GM18858 (cell line): ENCODE data around the gene UNC80.

Source experiments
- ATAC-seq: cut with Tn5 transposase; IDR thresholded peaks from one replicate; pipeline ENCODE4 v1.9.1; 2021; ENCODE audit not compliant: unreplicated experiment

Gene UNC80

DNA sequence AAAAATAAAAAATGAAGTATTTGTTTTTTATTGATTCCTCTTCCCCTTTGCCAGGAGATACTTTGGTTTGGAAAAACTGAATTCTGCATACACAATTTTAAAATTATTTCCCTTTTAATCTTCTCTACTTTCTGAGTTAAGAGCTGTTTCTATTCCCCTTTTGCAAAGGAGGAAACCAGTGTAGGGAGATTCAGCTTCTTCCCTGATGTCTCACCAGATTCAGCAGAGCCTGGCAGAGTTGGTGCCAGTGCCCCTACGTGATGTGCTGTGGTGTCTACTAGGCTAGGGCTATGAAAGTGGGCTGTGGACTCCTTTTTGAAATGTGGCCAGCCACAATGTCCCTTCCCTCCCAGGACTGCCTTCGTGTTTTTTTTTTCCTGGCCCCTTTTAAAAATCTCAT lies 233.2 kb downstream of the UNC80 start:
- ATAC-seq = no peak

DNA sequence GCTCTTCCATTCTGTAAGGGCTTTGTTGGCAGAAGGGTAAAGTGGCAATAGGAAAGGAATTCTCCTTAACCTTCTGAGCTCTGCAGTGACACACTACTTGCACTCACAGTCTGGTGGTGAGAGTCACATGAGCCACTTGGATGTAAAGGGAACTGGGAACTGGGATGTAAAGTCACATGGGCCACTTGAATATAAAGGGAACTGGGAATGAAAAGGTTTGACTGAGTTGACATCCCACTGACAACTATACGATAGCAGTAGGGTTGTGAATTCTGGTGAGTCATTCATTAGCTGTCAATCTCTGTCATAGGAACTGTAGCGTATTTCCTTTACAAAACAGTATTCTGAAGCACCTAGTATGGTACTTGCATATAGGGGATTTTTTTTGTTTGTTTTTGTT lies 236.3 kb downstream of the UNC80 start:
- no peak for ATAC-seq

DNA sequence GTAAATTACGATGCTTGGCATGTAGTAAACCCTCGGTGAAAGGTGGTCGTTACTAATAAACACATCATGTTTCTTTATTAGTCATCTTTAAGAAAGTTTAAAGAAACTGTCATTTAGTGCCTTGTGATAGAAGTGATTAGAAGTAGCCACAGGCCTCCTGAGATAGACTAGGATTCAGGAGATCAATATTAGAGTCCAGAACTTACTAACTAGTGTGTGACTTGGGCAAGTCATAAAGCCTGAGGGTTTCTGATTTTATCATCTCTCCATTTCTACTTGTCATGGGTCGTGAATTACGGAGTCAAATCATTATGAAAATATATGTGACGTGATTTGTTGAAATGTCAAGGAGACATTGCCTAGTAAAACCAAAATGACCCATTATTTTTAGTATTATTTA lies 237.5 kb downstream of the UNC80 start:
- no peak for ATAC-seq

DNA sequence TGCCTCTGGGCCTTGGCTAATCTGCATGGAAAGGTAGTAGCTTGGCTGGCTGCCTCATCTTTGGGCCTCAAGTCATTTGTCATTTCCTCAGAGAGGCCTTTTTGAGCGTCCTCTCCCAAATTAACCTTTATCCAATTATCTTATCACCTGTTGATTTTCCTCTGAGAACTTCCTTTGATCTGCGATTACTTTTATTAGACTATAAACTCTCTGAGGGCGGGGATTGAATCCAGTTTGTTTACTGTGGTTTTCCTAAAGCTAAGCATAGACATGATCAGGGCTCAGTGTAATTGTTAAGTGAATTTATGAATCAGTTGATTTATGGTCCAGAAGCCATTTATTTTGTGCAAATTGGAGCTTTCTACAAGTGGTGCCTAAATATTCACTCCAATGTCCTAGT lies 238.3 kb downstream of the UNC80 start:
- ATAC-seq = no peak

DNA sequence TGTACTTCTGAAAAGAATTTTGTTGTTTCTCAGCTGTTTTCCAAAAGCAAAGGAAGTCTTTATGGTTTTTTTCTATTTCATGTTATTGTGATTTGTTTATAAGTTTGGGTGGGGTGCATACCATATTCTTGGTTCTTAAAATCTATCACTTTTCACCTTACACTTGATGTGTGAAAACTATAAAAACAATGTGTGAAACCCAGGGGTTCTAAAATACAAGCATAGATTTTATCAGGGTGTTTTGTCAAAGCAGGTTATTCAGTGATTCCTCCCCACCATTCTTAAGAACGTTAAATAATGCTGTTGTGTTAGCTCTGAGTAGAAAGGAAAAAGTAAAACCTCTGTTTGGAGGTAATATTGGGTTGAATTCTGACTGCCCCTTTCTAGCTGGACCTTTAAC lies 248.5 kb downstream of the UNC80 start:
- no peak for ATAC-seq

DNA sequence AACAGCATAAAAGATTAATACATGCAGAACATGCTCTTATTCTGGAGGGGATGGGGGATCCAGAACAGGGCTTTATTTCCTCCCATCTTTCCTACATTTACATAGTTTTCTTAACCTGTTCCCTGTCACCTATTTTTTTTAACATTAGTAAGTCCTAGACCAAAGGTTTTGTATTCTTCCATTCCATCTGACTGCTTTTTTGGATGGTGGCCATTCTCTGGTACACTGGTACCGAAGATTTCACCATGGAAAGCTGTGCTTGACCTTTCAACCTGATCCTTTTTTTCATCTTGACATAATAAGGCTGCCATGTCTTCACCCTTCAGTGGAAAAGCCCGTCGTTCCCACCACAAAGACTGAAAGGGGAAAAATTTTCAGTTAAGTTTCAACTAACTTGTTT lies 251.2 kb downstream of the UNC80 start:
- ATAC-seq = no peak

DNA sequence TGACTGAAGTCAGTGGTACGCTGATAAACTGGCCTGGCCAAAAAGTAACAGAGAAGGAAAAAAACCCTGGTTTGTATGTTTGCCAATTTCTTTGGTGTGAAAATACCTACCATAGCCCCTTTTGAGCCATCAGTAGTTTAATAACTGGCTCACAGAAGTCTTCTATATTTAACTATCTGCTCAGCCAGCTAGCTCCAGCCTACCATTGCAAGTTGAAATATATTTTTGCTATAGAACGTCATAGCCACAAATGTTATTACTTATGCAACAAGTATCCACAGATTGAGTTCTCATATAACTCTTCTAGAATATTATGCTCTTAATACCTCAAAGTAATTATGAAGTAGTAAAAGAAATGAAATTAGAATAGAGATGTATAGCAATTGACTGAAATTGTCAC lies 256.0 kb downstream of the UNC80 start:
- ATAC-seq = no peak

DNA sequence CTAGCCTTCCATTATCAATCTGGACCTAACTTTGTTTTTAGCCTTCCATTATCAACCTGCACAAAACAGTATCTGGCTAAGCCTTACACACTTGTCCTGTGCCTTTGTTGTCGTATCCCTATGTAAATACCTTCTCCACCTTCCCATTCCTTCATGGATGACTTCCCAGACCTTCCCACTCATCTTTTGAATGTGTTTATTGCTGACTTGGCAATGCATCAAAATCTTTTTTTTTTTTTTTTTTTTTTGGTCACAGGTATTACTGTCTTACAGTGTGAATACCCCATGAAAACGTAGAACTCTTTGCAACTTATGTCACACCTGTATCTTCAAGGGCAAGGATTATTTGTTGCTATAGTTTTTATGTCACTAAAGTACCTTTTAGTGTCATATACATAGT lies 256.5 kb downstream of the UNC80 start:
- ATAC-seq = no peak

DNA sequence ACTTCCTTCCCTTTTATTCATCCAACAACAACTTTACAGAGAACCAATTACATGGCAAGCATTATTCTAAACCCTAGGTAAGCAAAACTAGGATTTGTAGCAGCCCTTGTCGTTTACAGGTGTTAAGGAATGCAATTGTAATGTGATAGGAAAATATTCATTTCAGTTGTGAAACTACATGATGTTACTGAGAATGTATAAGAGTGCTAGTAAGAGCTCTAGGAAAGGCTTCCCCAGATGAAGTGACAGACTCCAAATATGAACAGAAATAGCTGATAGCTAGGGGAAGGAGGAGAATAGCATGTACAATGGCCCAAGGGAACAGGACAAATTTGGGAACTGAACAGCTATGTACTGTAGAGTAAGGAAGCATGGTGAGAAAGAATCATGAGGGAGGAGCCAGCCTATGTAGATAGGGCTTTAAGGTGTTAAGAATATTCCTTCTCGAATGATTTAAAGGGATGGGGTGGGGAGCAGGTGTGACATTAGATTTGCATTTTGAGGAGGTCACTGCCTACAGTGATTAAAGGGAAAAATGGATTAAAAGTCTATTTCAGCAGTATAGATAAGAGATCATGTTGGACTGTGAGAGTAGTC lies 262.6 kb downstream of the UNC80 start:
- no peak for ATAC-seq

DNA sequence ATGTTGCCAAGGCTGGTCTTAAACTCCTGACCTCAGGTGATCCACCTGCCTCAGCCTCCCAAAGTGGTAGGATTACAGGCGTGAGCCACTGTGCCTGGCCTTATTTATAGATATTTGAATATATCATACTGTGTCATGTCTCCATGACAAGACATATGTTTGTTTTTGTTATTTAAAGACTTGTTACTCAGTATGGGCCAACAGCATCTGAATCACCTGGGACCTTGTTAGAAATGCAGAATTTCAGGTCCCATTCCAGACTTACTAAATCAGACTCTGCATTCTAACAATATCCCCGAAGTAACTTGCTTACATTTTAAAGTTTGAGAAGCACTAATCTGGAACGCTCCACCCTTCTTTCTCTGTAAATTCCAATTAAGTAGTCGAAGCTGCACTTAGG lies 264.0 kb downstream of the UNC80 start:
- ATAC-seq = no peak

DNA sequence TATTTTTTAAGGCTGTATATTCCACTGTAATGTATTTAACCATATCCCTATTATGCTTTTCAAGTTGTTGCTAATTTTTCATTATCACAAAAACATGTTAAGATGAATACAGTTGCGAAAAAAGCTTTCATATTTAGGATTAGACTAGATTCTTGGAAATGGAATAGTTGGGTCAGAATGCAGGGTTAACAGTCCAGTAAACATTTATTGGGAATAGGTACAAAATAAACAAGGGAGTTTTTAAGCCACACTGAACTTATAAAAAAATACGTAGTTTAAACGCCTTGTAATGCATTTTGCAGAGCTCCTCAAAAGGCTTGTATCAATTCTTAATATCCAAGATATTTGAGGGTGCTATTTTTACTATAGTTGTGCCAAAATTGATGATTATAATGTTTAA lies 266.4 kb downstream of the UNC80 start:
- ATAC-seq = no peak

DNA sequence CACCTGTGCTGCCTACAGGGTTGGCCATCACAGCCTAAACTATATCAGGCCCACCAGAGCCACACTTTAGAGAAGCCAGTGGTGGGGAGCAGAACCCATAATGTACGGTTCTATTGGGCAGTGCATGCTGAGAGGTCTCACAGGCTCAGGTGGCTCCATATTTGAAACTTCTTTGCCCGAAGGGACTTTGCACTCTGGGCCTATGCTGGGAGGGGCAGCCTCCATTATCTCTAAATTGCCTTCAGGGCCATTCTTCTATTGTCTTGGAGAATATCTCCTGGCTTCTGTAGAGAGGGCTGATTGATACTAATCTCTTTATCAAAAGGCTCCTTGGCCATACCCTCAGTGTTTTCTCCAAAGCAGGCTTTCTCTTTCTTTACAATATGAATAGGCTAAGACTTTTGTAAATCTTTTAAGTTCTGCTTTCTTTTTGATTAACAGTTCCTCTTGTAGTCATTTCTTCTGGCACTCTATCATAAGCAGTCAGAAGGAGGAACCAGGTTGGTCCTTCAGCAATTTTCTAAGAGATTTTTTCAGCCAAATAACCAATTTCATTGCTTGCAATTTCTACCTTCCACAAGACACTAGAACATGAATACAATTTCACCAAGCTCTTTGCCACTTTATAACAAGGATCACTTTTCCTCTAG lies 275.3 kb downstream of the UNC80 start:
- no peak for ATAC-seq
